SK-N-SH (cell line): ENCODE data around the gene MPDU1. TPM values are rescaled to one million over a fixed set of nuclear protein-coding genes. Genes with fewer than 3 reads are reported as not detected.
A peak's percentile ranks its signal among the peaks of the same experiment; 100 is the strongest.

Experiments used
- CTCF ChIA-PET: fragments of 300-600, 350-600 bp; formaldehyde crosslinking; extraction: SDS; loops from one replicate; lab custom pipeline; 2021; lab: Yijun Ruan, JAX
- POLR2A ChIA-PET: fragments of 350-600 bp; sonication (Branson Sonifier 250); formaldehyde crosslinking; extraction: SDS; loops from one replicate; lab custom pipeline; 2020; ENCODE audit warnings: antibody characterized with exemption, inconsistent platforms; lab: Yijun Ruan, JAX
- DNase-seq: peaks from one replicate; pipeline ENCODE4 v3.0.0; 2012
- H2AFZ ChIP-seq: fragments of 200-600 bp; sonication (generic); 2 replicates; pipeline ENCODE4 v1.8.1; 2016; ENCODE audit warnings: antibody characterized with exemption, mild to moderate bottlenecking, low read depth
- H3F3A ChIP-seq: fragments of 200-600 bp; sonication (generic); replicated peaks from 2 replicates; pipeline ENCODE3; 2016; ENCODE audit warnings: antibody characterized with exemption, mild to moderate bottlenecking; ENCODE audit not compliant: insufficient read depth
- H3K27ac ChIP-seq, 2 experiments: fragments of 200-500 bp in 1 of 2; fragments of 200-600 bp in 1 of 2; sonication (Bioruptor generic) in 1 of 2; sonication (generic), shearing (Covaris generic) in 1 of 2; 2 replicates each; pipeline versions ENCODE4 v1.5.1 to v1.6.1; 2014 to 2016; ENCODE audit warnings: low read depth in 2 of 2, inconsistent platforms in 1 of 2, low read length in 1 of 2, mild to moderate bottlenecking in 1 of 2, mixed read lengths in 1 of 2
- H3K27me3 ChIP-seq: fragments of 200-600 bp; sonication (generic), shearing (Covaris generic); 2 replicates; pipeline ENCODE4 v1.6.1; 2016; ENCODE audit warnings: mixed run types; ENCODE audit not compliant: insufficient read depth
- H3K36me3 ChIP-seq, 2 experiments: fragments of 200-500 bp in 1 of 2; fragments of 200-600 bp in 1 of 2; sonication (Bioruptor generic) in 1 of 2; sonication (generic) in 1 of 2; replicated peaks in 1 of 2; 2 replicates each; pipeline versions ENCODE3 to v1.5.1; 2014 to 2016; ENCODE audit warnings: low read length in 1 of 2, mild to moderate bottlenecking in 1 of 2; ENCODE audit not compliant: insufficient read depth in 2 of 2, control insufficient read depth in 1 of 2
- H3K4me1 ChIP-seq, 2 experiments: fragments of 200-500 bp in 1 of 2; fragments of 200-600 bp in 1 of 2; sonication (Bioruptor generic) in 1 of 2; sonication (generic), shearing (Covaris generic) in 1 of 2; 2 replicates each; pipeline versions ENCODE4 v1.5.1 to v1.6.1; 2014 to 2016; ENCODE audit warnings: low read depth in 1 of 2, low read length in 1 of 2, mixed run types in 1 of 2; ENCODE audit not compliant: insufficient read depth in 2 of 2, control insufficient read depth in 1 of 2
- H3K4me2 ChIP-seq: fragments of 200-600 bp; sonication (generic), shearing (Covaris generic); 2 replicates; pipeline ENCODE4 v1.6.1; 2017; ENCODE audit warnings: mixed run types
- H3K4me3 ChIP-seq, 2 experiments: fragments of 200-500 bp in 1 of 2; fragments of 200-600 bp in 1 of 2; sonication (Bioruptor generic) in 1 of 2; sonication (generic), shearing (Covaris generic) in 1 of 2; 2 replicates each; pipeline versions ENCODE4 v1.5.1 to v1.8.1; 2014 to 2016; ENCODE audit warnings: low read depth in 2 of 2, inconsistent platforms in 1 of 2, low read length in 1 of 2, mild to moderate bottlenecking in 1 of 2, mixed read lengths in 1 of 2, moderate library complexity in 1 of 2
- H3K79me2 ChIP-seq: fragments of 200-600 bp; sonication (generic); 2 replicates; pipeline ENCODE4 v1.8.1; 2017; ENCODE audit warnings: mild to moderate bottlenecking; ENCODE audit not compliant: insufficient read depth
- H3K9ac ChIP-seq: fragments of 200-600 bp; sonication (generic); 2 replicates; pipeline ENCODE4 v1.6.1; 2017; ENCODE audit warnings: mixed run types
- H3K9me2 ChIP-seq: fragments of 200-600 bp; sonication (generic); 2 replicates; pipeline ENCODE4 v1.6.1; 2017; ENCODE audit warnings: mixed run types
- H3K9me3 ChIP-seq: fragments of 200-600 bp; sonication (generic); 2 replicates; pipeline ENCODE4 v1.6.1; 2017; ENCODE audit warnings: mixed run types, mild to moderate bottlenecking, moderate library complexity
- H4K20me1 ChIP-seq: fragments of 200-600 bp; sonication (generic); 2 replicates; pipeline ENCODE4 v1.6.1; 2017; ENCODE audit warnings: mild to moderate bottlenecking, mixed run types; ENCODE audit not compliant: insufficient read depth
- POLR2AphosphoS5 ChIP-seq: IDR thresholded peaks from 2 replicates; pipeline ENCODE4 v1.6.1; 2012; ENCODE audit warnings: low read depth, low read length
- SIN3A ChIP-seq: IDR thresholded peaks from 2 replicates; pipeline ENCODE4 v1.6.1; 2012; ENCODE audit warnings: low read depth, mild to moderate bottlenecking, low read length, moderate library complexity, borderline replicate concordance
- TAF1 ChIP-seq: IDR thresholded peaks from 2 replicates; pipeline ENCODE4 v1.6.1; 2012; ENCODE audit warnings: low read depth, mild to moderate bottlenecking, low read length, moderate library complexity, borderline replicate concordance
- WGBS: methylation state at CpG from one replicate; pipeline ENCODE4 v1.1.6; 2017; ENCODE audit warnings: low lambda C conversion rate; 5-methylcytosine and 5-hydroxymethylcytosine counted together
- polyA plus RNA-seq, 3 experiments: library from polyadenylated mRNA; depleted of rRNA; stranded (reverse); fragments of >200 nt; gene quantifications; 2 replicates each; pipeline ENCODE4 v1.2.3, GENCODE V29; 2012
- TF ChIP-seq, protein P1 (sequence below): IDR thresholded peaks from 2 replicates; pipeline ENCODE4 v1.6.1; 2012; ENCODE audit warnings: mild to moderate bottlenecking, low read depth, low read length, moderate library complexity
- TF ChIP-seq, protein P2 (sequence below): fragments of 150-350 bp; IDR thresholded peaks from 2 replicates; pipeline ENCODE4 v1.6.1; 2016; ENCODE audit warnings: mild to moderate bottlenecking, low read depth, low read length
- TF ChIP-seq, protein P3 (sequence below): fragments of 200-600 bp; sonication (generic); IDR thresholded peaks from 2 replicates; pipeline ENCODE4 v1.6.1; 2017; ENCODE audit warnings: antibody characterized with exemption, mild to moderate bottlenecking, moderate library complexity

Gene MPDU1
- polyA plus RNA-seq, 1 of the 3 experiments (the other 2 are of a cell fraction) = 126 TPM

DNA sequence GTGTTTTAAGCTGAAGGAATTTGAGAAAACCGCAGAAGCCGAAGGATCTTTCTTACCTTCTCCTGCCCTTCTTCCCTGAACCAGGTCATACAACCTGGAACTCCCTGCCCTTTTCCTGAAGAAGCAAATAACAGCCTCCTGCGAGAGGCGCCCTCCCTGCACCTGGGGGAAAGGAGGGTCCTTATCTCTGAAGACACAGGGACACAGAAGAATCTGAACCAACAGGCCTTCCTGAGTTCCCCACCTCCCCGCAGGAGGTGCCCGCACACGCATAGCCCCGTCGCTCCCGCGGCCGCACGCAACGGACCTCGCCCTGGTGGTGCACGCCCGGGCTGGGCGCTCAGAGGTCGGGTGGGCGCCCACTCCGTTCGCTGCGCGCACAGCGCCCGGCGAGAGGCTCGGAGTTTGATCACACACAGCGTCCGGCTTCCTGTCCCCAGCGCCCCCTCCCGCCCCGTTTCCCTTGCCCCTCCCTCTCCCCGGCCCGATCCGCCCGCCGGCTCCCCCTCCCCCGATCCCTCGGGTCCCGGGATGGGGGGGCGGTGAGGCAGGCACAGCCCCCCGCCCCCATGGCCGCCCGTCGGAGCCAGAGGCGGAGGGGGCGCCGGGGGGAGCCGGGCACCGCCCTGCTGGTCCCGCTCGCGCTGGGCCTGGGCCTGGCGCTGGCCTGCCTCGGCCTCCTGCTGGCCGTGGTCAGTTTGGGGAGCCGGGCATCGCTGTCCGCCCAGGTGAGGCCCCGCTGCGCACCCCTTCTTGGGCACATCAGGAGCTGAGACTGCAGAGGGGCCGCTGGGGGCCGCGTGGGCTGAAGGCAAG, 34.9 kb upstream of the MPDU1 start, which contains the start of gene TNFSF12:
TNFSF12 (plus strand) TSS at position 474 of the 816 bp plus-strand sequence; CDS start at position 570, 96 bp downstream.
- H3K9ac ChIP-seq = peak within 1 kb of the TSS; percentile 83
- no peaks in the 10 kb centered on the region for H3F3A ChIP-seq
- CTCF ChIA-PET = interaction anchor here (2.5 to 7.8 kb wide), 3 partner anchors 9 to 34 kb away, joined by 11 to 55 read pairs (median 26); partner anchors contain the start of genes SENP3 and TNFSF13
- H3K27ac ChIP-seq = peak within 1 kb of the TSS; percentile 26 to 45; a peak in 2 of 4 replicates
- no peaks in the 10 kb centered on the region for H4K20me1 ChIP-seq
- DNase-seq = peak; percentile 92
- no peaks in the 10 kb centered on the region; the same call in 1 of the 2 replicates for H3K27me3 ChIP-seq
- H3K9me3 ChIP-seq = no peaks in the 10 kb centered on the region
- no peaks in the 10 kb centered on the region for H3K9me2 ChIP-seq
- no peaks in the 10 kb centered on the region for H3K79me2 ChIP-seq
- peaks cover 0 to 4% of the 10 kb centered on the region in 2 experiments for H3K36me3 ChIP-seq
- peaks cover 0 to 8% of the 10 kb centered on the region in 2 experiments; a peak in 1 of 4 replicates for H3K4me1 ChIP-seq
- peak within 1 kb of the TSS; percentile 57 to 76 for H3K4me3 ChIP-seq
- TF ChIP-seq, protein P1, sequence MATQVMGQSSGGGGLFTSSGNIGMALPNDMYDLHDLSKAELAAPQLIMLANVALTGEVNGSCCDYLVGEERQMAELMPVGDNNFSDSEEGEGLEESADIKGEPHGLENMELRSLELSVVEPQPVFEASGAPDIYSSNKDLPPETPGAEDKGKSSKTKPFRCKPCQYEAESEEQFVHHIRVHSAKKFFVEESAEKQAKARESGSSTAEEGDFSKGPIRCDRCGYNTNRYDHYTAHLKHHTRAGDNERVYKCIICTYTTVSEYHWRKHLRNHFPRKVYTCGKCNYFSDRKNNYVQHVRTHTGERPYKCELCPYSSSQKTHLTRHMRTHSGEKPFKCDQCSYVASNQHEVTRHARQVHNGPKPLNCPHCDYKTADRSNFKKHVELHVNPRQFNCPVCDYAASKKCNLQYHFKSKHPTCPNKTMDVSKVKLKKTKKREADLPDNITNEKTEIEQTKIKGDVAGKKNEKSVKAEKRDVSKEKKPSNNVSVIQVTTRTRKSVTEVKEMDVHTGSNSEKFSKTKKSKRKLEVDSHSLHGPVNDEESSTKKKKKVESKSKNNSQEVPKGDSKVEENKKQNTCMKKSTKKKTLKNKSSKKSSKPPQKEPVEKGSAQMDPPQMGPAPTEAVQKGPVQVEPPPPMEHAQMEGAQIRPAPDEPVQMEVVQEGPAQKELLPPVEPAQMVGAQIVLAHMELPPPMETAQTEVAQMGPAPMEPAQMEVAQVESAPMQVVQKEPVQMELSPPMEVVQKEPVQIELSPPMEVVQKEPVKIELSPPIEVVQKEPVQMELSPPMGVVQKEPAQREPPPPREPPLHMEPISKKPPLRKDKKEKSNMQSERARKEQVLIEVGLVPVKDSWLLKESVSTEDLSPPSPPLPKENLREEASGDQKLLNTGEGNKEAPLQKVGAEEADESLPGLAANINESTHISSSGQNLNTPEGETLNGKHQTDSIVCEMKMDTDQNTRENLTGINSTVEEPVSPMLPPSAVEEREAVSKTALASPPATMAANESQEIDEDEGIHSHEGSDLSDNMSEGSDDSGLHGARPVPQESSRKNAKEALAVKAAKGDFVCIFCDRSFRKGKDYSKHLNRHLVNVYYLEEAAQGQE = 0 out of 2 replicates have a peak, but pooled peaks have one; percentile 8
- TF ChIP-seq, protein P2, sequence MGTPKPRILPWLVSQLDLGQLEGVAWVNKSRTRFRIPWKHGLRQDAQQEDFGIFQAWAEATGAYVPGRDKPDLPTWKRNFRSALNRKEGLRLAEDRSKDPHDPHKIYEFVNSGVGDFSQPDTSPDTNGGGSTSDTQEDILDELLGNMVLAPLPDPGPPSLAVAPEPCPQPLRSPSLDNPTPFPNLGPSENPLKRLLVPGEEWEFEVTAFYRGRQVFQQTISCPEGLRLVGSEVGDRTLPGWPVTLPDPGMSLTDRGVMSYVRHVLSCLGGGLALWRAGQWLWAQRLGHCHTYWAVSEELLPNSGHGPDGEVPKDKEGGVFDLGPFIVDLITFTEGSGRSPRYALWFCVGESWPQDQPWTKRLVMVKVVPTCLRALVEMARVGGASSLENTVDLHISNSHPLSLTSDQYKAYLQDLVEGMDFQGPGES = no peak
- 0 out of 2 replicates have a peak, but pooled peaks have one; percentile 31 for TF ChIP-seq TAF1
- TF ChIP-seq SIN3A = no peak
- TF ChIP-seq, protein P3, sequence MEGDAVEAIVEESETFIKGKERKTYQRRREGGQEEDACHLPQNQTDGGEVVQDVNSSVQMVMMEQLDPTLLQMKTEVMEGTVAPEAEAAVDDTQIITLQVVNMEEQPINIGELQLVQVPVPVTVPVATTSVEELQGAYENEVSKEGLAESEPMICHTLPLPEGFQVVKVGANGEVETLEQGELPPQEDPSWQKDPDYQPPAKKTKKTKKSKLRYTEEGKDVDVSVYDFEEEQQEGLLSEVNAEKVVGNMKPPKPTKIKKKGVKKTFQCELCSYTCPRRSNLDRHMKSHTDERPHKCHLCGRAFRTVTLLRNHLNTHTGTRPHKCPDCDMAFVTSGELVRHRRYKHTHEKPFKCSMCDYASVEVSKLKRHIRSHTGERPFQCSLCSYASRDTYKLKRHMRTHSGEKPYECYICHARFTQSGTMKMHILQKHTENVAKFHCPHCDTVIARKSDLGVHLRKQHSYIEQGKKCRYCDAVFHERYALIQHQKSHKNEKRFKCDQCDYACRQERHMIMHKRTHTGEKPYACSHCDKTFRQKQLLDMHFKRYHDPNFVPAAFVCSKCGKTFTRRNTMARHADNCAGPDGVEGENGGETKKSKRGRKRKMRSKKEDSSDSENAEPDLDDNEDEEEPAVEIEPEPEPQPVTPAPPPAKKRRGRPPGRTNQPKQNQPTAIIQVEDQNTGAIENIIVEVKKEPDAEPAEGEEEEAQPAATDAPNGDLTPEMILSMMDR = peak; percentile 28; the same call in 1 of the 2 replicates
- peak; percentile 51; the same call in 1 of the 2 replicates for TF ChIP-seq POLR2AphosphoS5
- TF ChIP-seq, all 33 proteins: peak for 4
- H3K4me2 ChIP-seq = peak within 1 kb of the TSS; percentile 87
- POLR2A ChIA-PET = interaction anchor here (1.1 to 1.6 kb wide), 2 partner anchors 12 to 286 kb away, joined by 3 to 7 read pairs; partner anchors contain the start of gene SENP3
- 24% methylated on average over 12 of the region's 65 CpGs for WGBS
- H2AFZ ChIP-seq = peak within 1 kb of the TSS; percentile 89
